Tibial artery (tissue), 4 donors: ENCODE results near the gene CCL27.

ENCODE experiments used
- DNase-seq, 2 donors: peaks; one replicate each; pipeline ENCODE4 v3.0.0-alpha.2; 2019
- H3K27ac ChIP-seq, 2 donors: fragments of 200-600 bp; sonication (generic) in 1 of 2; 1 replicate in 1 of 2; 2 replicates in 1 of 2; pipeline ENCODE4 v1.5.1; 2018 to 2019; ENCODE audit warnings: mild to moderate bottlenecking in 1 of 2
- H3K27me3 ChIP-seq, 2 donors: fragments of 200-600 bp; sonication (generic) in 1 of 2; one replicate each; pipeline versions ENCODE4 v1.5.1 to v1.6.0; 2016 to 2019
- H3K36me3 ChIP-seq, 3 donors: fragments of 200-600 bp; sonication (generic) in 2 of 3; one replicate each; pipeline ENCODE4 v1.5.1; 2016 to 2019; ENCODE audit warnings: mild to moderate bottlenecking in 2 of 3
- H3K4me1 ChIP-seq, 4 donors: fragments of 200-600 bp; sonication (generic) in 2 of 4; 1 replicate in 3 of 4; 2 replicates in 1 of 4; pipeline ENCODE4 v1.5.1; 2016 to 2019
- H3K4me3 ChIP-seq, 2 donors: fragments of 200-600 bp; sonication (generic) in 1 of 2; 1 replicate in 1 of 2; 2 replicates in 1 of 2; pipeline ENCODE4 v1.5.1; 2018 to 2019; ENCODE audit warnings: mild to moderate bottlenecking in 2 of 2
- H3K9me3 ChIP-seq, 3 donors: fragments of 200-600 bp; sonication (generic) in 1 of 3; one replicate each; pipeline ENCODE4 v1.5.1; 2016 to 2019
- intact Hi-C: fragments of 100-400 bp; cut with DNase I; formaldehyde crosslinking; loops from one replicate; pipeline ENCODE4 v1.15.0; 2023; ENCODE audit warnings: low total_unique reads
- TF ChIP-seq, protein P1 (sequence below), 2 experiments: fragments of 200-600 bp in 1 of 2; fragments of 450-650 bp in 1 of 2; IDR thresholded peaks; one replicate each; pipeline ENCODE4 v1.5.1; 2017 to 2019; ENCODE audit warnings: antibody characterized with exemption in 2 of 2, mild to moderate bottlenecking in 1 of 2, moderate library complexity in 1 of 2

The CCL27 gene

DNA sequence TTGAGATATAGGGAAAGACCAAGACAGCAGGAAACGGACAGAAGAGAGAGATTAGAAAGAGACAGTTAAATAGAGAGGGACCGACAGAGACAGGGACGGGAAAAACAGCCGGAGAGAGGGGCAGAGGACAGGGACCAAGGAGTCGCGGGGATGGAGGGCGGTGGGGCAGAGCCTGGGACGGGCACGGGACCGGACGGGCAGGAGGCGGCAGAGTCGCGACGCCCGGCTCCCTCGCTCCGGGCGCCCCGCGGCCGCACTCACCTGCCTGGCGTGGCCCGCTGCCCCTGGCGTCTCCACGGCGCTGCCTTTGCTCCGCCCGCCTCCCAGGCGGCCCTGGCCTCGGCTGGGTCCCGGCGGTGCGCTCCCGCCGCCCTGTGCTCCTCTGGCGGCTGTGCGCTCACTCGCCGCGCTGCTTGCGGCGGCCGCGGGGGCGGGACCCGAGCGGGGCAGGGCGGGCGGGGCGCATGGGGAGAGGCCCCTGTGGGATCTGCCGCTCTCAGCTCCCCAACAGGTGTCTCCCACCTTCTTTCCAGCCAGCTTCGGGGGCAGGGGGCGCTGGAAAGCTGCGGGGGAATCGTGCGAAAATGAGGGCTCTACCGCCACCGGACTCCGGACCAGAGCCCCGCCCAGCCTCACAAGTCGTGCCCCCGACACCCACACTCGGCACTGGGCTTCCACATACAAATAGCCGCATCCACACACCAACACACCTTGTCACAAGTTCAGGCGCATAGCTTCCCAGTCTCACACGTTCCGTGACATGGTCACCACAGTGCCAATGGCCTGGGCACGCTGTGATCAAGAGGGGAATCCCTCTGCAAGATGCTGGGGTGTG, 33.6 kb downstream of the CCL27 start, which contains the start of gene ARID3C:
TSS of gene ARID3C (minus strand) at position 411 of the 835 bp plus-strand sequence. CDS start 1,052 bp downstream, outside the sequence.
- intact Hi-C loops, result no loop called here
- no peaks in the 10 kb centered on the region for H3K9me3 ChIP-seq
- TF ChIP-seq, protein P1, sequence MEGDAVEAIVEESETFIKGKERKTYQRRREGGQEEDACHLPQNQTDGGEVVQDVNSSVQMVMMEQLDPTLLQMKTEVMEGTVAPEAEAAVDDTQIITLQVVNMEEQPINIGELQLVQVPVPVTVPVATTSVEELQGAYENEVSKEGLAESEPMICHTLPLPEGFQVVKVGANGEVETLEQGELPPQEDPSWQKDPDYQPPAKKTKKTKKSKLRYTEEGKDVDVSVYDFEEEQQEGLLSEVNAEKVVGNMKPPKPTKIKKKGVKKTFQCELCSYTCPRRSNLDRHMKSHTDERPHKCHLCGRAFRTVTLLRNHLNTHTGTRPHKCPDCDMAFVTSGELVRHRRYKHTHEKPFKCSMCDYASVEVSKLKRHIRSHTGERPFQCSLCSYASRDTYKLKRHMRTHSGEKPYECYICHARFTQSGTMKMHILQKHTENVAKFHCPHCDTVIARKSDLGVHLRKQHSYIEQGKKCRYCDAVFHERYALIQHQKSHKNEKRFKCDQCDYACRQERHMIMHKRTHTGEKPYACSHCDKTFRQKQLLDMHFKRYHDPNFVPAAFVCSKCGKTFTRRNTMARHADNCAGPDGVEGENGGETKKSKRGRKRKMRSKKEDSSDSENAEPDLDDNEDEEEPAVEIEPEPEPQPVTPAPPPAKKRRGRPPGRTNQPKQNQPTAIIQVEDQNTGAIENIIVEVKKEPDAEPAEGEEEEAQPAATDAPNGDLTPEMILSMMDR (IDR thresholded peaks at IDR 0.05), result no peak
- H3K36me3 ChIP-seq, result no peaks in the 10 kb centered on the region
- peak within 1 kb of the TSS; percentile 40 to 54 for H3K4me3 ChIP-seq
- no peak for DNase-seq
- peaks cover 0 to 19% (median 16%) of the 10 kb centered on the region in 4 donors for H3K4me1 ChIP-seq
- H3K27ac ChIP-seq, result no peak within 1 kb of the TSS
- H3K27me3 ChIP-seq, result peaks cover 5 to 70% of the 10 kb centered on the region in 2 donors

DNA sequence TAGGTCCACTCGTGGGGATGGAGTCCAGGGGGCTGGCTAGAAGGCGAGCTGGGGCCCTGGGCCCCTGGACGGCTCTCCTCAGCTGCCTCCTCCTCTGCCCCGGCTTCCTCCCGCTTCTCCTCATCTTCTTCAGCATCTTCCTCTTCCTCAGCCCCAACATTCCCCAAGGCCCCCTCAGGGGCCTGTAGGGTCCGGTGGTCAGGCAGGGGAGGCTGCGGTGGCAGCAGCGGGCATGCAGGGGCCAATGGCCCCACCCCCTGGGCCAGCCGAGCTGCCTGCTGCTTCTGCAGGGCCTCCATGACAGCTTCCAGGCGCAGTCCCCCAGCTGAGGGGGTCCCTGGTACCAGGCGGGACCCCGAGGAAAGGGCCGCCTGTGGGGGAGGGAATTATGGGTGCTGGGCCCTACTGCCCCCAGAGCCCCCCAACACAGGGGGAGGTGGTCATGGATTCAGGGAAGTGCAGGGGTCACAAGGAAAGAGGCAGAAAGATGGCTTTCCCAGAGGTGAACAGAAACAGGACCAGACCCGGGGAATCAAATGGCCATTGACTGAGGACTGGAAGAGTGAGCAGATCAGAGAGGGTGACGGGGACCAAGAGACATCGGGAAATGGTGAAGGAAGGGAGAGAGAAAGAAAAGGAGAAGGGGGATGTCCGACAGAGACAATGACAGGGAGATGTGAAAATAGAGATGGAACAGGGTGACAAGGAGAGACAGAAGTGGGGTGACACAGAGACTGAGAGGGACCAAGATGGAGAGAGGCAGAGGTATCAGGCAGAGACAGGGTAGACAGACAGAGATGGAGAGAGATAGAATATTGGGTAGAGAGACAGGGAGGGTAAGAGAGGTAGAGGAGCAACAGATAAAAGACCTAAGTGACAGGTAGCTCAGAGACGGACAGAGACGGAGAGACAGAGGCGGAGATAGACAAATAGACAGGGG, 34.5 kb downstream of the CCL27 start:
- Histone ChIP-seq H3K9me3 (no peaks in the 10 kb centered on the region), H3K27ac (no peak overlapping the region), H3K27me3 (peaks cover 10 to 79% of the 10 kb centered on the region in 2 donors), H3K36me3 (no peaks in the 10 kb centered on the region), H3K4me1 (peaks cover 0 to 28% (median 23%) of the 10 kb centered on the region in 4 donors), H3K4me3 (peak overlapping the region in 1 of 2 donors; percentile 54)
- TF ChIP-seq, protein P1 (IDR thresholded peaks at IDR 0.05), result no peak
- intact Hi-C loops, result no loop called here
- DNase-seq, result no peak

DNA sequence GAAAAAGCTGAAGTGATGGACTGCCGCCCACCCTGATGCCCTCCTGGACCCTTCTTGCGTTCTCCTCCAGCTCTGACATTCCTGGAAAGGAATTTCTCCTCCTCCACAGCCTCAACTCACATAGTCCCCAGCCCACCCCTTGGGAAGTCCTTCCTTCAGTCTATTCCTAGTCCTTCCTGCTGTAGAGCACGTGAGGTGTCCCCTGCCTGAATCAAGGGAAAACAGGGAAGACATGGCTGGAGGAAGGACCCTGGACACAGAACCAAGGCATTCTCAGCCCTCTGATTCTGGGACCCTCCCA, 37.3 kb downstream of the CCL27 start:
- intact Hi-C loops, result no loop called here
- Histone ChIP-seq H3K27me3 (peaks cover 10 to 82% of the 10 kb centered on the region in 2 donors), H3K9me3 (no peaks in the 10 kb centered on the region), H3K4me3 (no peak overlapping the region), H3K27ac (no peak overlapping the region), H3K36me3 (no peaks in the 10 kb centered on the region), H3K4me1 (peaks cover 0 to 34% (median 25%) of the 10 kb centered on the region in 4 donors)
- no peak for DNase-seq
- TF ChIP-seq, protein P1 (IDR thresholded peaks at IDR 0.05), result no peak

DNA sequence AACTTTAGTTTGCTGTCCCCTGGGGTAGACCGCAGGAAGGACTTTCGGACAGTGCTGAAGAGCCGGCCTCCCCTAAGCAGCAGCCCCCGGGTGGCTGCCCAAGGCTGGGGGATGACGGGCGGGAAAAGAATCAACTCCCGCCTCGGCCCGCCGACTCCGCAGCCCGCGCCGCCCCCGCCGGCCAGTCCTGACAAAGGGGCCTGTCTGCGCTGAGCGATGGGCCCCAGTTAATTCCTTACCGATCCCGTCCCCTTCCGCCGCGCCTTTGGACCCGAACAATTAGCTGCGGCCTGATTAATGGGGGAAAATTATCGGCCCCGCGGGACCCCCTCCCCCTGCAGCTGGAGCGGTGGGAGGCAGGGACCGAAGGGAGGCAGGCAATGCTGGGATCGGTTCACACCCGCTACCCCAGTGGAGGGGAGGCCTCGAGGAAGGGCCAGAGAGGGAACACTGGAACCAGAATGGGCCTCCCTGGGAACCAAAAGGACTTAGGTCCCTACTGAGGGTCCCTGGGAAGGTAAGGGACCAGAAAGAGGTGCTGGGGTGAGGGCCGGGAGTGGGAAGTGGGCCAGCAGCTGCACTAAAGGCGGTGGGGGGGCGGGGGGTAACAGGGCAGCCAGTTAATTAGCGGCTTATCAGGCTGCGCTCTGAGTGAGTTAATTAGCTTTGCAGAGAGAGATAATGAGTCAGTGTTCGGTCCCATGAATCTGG, 37.8 kb downstream of the CCL27 start:
- TF ChIP-seq, protein P1 (IDR thresholded peaks at IDR 0.05), result no peak
- Histone ChIP-seq H3K27me3 (peaks cover 10 to 77% of the 10 kb centered on the region in 2 donors), H3K4me3 (no peak overlapping the region), H3K36me3 (no peaks in the 10 kb centered on the region), H3K9me3 (no peaks in the 10 kb centered on the region), H3K27ac (no peak overlapping the region), H3K4me1 (peaks cover 0 to 38% (median 29%) of the 10 kb centered on the region in 4 donors)
- no peak for DNase-seq
- intact Hi-C loops, result no loop called here
